ENCODE results near the gene ZNF236.

GRCh38 chr18:76806301-76806700, 16.1 kb upstream of the ZNF236 start:
- TF ChIP-seq CTCF (IDR thresholded peaks at IDR 0.05) = no peak
- no peak for TF ChIP-seq POLR2A (IDR thresholded peaks at IDR 0.05)
